OCI-LY1 (cell line): ENCODE data around the gene GMPS.

ENCODE experiments used
- CTCF ChIP-seq: fragments of 200-600 bp; sonication (generic), shearing (Covaris generic); IDR thresholded peaks from 2 replicates; pipeline ENCODE4 v1.5.1; 2017; ENCODE audit warnings: mild to moderate bottlenecking, antibody characterized with exemption, low read length, moderate library complexity, mixed read lengths
- EZH2 ChIP-seq: fragments of 200-600 bp; sonication (generic), shearing (Covaris generic); IDR thresholded peaks from 2 replicates; pipeline ENCODE4 v1.8.0; 2017; ENCODE audit warnings: borderline replicate concordance, mixed run types, mild to moderate bottlenecking, antibody characterized with exemption, low read length, moderate library complexity, mixed read lengths

DNA sequence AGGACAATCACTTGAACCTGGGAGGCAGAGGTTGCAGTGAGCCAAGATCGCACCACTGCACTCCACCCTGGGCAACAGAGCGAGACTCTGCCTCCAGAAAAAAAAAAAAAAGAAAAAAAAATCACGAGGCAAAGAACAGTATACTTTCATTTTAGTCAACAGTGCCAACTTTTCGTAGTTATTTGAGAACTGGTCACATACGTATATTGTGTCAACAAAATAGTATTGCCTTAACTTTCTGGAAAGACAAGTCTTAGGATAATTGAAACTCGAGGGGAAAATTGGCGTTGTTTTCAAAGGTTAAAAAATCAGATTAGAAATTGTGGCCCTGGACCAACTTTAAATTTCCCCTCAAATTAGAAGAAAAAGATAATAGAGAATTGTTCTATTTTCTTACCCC is 13.8 kb downstream of the GMPS start:
- no peak for TF ChIP-seq EZH2
- TF ChIP-seq CTCF = no peak; the same call in 1 of the 2 replicates
